Neuronal stem cell (in vitro differentiated cells): ENCODE measurements around the gene CRHR1.

Experiments
- DNase-seq: peaks from one replicate; pipeline ENCODE4 v3.0.0-alpha.2; 2013; ENCODE audit warnings: low spot score
- H2AFZ ChIP-seq: one replicate; pipeline ENCODE4 v1.6.1; 2013; ENCODE audit warnings: mild to moderate bottlenecking, low read length, inconsistent platforms
- H2AK5ac ChIP-seq: 2 replicates; pipeline ENCODE4 v1.6.1; 2013; ENCODE audit warnings: low read depth, mild to moderate bottlenecking, inconsistent platforms, low read length, moderate library complexity, mixed read lengths
- H2BK120ac ChIP-seq: 2 replicates; pipeline ENCODE4 v1.6.1; 2013; ENCODE audit warnings: low read depth, mild to moderate bottlenecking, inconsistent platforms, low read length, moderate library complexity, mixed read lengths
- H2BK12ac ChIP-seq: one replicate; pipeline ENCODE4 v1.6.1; 2013; ENCODE audit warnings: low read length, inconsistent platforms
- H2BK15ac ChIP-seq: 2 replicates; pipeline ENCODE4 v1.6.1; 2013; ENCODE audit warnings: mild to moderate bottlenecking, low read length, inconsistent platforms, mixed read lengths
- H2BK5ac ChIP-seq: one replicate; pipeline ENCODE4 v1.6.1; 2013; ENCODE audit warnings: inconsistent platforms, mild to moderate bottlenecking, low read length, moderate library complexity
- H3K14ac ChIP-seq: one replicate; pipeline ENCODE4 v1.6.1; 2013; ENCODE audit warnings: low read length, inconsistent platforms
- H3K18ac ChIP-seq: 2 replicates; pipeline ENCODE4 v1.6.1; 2013; ENCODE audit warnings: low read length, inconsistent platforms
- H3K23ac ChIP-seq: 2 replicates; pipeline ENCODE4 v1.6.1; 2013; ENCODE audit warnings: low read depth, mild to moderate bottlenecking, mixed read lengths, low read length, inconsistent platforms; ENCODE audit not compliant: poor library complexity
- H3K27ac ChIP-seq: replicated peaks from 3 replicates; pipeline ENCODE4 v1.5.1; 2013; ENCODE audit warnings: low read length, inconsistent platforms
- H3K27me3 ChIP-seq, 3 experiments: 2 replicates each; pipeline ENCODE4 v1.6.1; 2013; ENCODE audit warnings: low read length in 3 of 3, mild to moderate bottlenecking in 2 of 3, inconsistent platforms in 1 of 3, low read depth in 1 of 3, mixed read lengths in 1 of 3, moderate library complexity in 1 of 3; ENCODE audit not compliant: control insufficient read depth in 3 of 3, insufficient read depth in 3 of 3
- H3K36me3 ChIP-seq, 2 donors: replicated peaks in 1 of 2; 2 replicates each; pipeline ENCODE4 v1.6.1; 2013; ENCODE audit warnings: low read length in 2 of 2; ENCODE audit not compliant: control insufficient read depth in 2 of 2, insufficient read depth in 2 of 2
- H3K4ac ChIP-seq: 2 replicates; pipeline ENCODE4 v1.6.1; 2013; ENCODE audit warnings: inconsistent platforms, mild to moderate bottlenecking, low read length, moderate library complexity
- H3K4me1 ChIP-seq, 2 donors: 1 replicate in 1 of 2; 2 replicates in 1 of 2; pipeline ENCODE4 v1.6.1; 2013; ENCODE audit warnings: low read length in 2 of 2, low read depth in 1 of 2; ENCODE audit not compliant: control insufficient read depth in 2 of 2, insufficient read depth in 1 of 2
- H3K4me2 ChIP-seq: one replicate; pipeline ENCODE4 v1.6.1; 2013; ENCODE audit warnings: mild to moderate bottlenecking, low read length, inconsistent platforms; ENCODE audit not compliant: insufficient read depth, poor library complexity, severe bottlenecking
- H3K4me3 ChIP-seq, 2 donors: 2 replicates each; pipeline ENCODE4 v1.5.1; 2013; ENCODE audit warnings: low read length in 2 of 2, mild to moderate bottlenecking in 2 of 2, inconsistent platforms in 1 of 2, moderate library complexity in 1 of 2
- H3K79me1 ChIP-seq: one replicate; pipeline ENCODE4 v1.6.1; 2013; ENCODE audit warnings: low read depth, mild to moderate bottlenecking, inconsistent platforms, low read length, moderate library complexity
- H3K9ac ChIP-seq: one replicate; pipeline ENCODE4 v1.6.1; 2013; ENCODE audit warnings: mild to moderate bottlenecking, low read depth, low read length, inconsistent platforms; ENCODE audit not compliant: poor library complexity
- H3K9me3 ChIP-seq, 2 donors: replicated peaks in 1 of 2; 2 replicates each; pipeline versions ENCODE3 to v1.6.1; 2013; ENCODE audit warnings: low read length in 2 of 2, mild to moderate bottlenecking in 2 of 2, inconsistent platforms in 1 of 2, low read depth in 1 of 2, mixed read lengths in 1 of 2, moderate library complexity in 1 of 2; ENCODE audit not compliant: control insufficient read depth in 2 of 2, insufficient read depth in 1 of 2
- H4K8ac ChIP-seq: one replicate; pipeline ENCODE4 v1.6.1; 2013; ENCODE audit warnings: low read depth, mild to moderate bottlenecking, inconsistent platforms, low read length, moderate library complexity
- H4K91ac ChIP-seq: one replicate; pipeline ENCODE4 v1.6.1; 2013; ENCODE audit warnings: low read length, low read depth, mild to moderate bottlenecking, inconsistent platforms; ENCODE audit not compliant: poor library complexity
- WGBS, 2 donors: extraction: QIAGEN DNeasy Blood & Tissue Kit; methylation state at CpG; one replicate each; pipeline ENCODE4 v1.1.7; 2013; ENCODE audit warnings: missing lambda C conversion rate in 2 of 2, mixed read lengths in 1 of 2; ENCODE audit not compliant: insufficient read length in 2 of 2, insufficient replicate concordance in 1 of 2; ENCODE audit errors: extremely low coverage in 2 of 2; 5-methylcytosine and 5-hydroxymethylcytosine counted together

Gene CRHR1

GRCh38 chr17:45750779-45751440, 33.2 kb upstream of the CRHR1 start:
- H3K9ac ChIP-seq, result no peak overlapping the region
- H4K91ac ChIP-seq, result no peak overlapping the region
- no peak for DNase-seq
- no peaks in the 10 kb centered on the region for H3K79me1 ChIP-seq
- H3K36me3 ChIP-seq, result no peaks in the 10 kb centered on the region
- no peak overlapping the region for H2BK12ac ChIP-seq
- peak overlapping the region; percentile 48 for H2AK5ac ChIP-seq
- no peak overlapping the region for H2BK15ac ChIP-seq
- WGBS, 2 donors, result no CpG with 5 or more reads among the region's 15 CpGs
- no peaks in the 10 kb centered on the region for H3K9me3 ChIP-seq
- H3K4me1 ChIP-seq, result peaks cover 0 to 13% of the 10 kb centered on the region in 2 donors
- H3K4me2 ChIP-seq, result no peak overlapping the region
- no peak overlapping the region for H2BK120ac ChIP-seq
- peaks cover 0 to 45% (median 0%) of the 10 kb centered on the region in 3 experiments for H3K27me3 ChIP-seq
- no peak overlapping the region for H2AFZ ChIP-seq
- no peak overlapping the region for H2BK5ac ChIP-seq
- H3K14ac ChIP-seq, result no peak overlapping the region
- peak overlapping the region; percentile 50 for H3K18ac ChIP-seq
- no peak overlapping the region for H3K4ac ChIP-seq
- no peak overlapping the region for H4K8ac ChIP-seq
- no peak overlapping the region for H3K23ac ChIP-seq
- H3K4me3 ChIP-seq, result no peak overlapping the region
- no peak overlapping the region for H3K27ac ChIP-seq

DNA sequence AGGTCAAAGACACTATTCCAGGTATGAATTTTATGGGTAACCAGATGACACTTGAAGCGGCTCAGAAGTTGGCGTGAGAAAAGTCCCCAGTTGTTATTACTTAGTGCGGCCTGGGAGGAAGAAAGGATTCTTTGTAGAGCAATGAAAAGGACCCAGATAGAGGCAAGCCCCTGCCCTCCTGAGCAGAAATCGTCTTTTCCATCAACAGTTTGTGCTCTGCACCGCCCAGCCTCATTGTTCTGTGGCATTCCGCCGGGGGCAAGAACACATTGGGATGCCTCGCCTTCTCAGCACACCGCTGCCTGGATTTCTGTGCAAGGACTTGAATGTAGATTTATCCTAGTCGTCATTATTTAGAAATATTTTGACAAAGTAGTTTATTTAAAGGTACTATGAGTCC, 32.7 kb upstream of the CRHR1 start:
- no peak overlapping the region for H4K91ac ChIP-seq
- no peak overlapping the region for H2AFZ ChIP-seq
- H3K18ac ChIP-seq, result no peak overlapping the region
- no peak overlapping the region for H2BK12ac ChIP-seq
- H3K4me2 ChIP-seq, result no peak overlapping the region
- peaks cover 0 to 45% (median 0%) of the 10 kb centered on the region in 3 experiments for H3K27me3 ChIP-seq
- H3K79me1 ChIP-seq, result no peaks in the 10 kb centered on the region
- no peak overlapping the region for H3K14ac ChIP-seq
- no peak overlapping the region for H4K8ac ChIP-seq
- no peak overlapping the region for H3K9ac ChIP-seq
- H3K23ac ChIP-seq, result no peak overlapping the region
- H3K4ac ChIP-seq, result no peak overlapping the region
- no peaks in the 10 kb centered on the region for H3K36me3 ChIP-seq
- no CpG with 5 or more reads among the region's 10 CpGs for WGBS, 2 donors
- H2AK5ac ChIP-seq, result no peak overlapping the region
- H2BK15ac ChIP-seq, result no peak overlapping the region
- DNase-seq, result no peak
- no peak overlapping the region for H3K27ac ChIP-seq
- no peak overlapping the region for H3K4me3 ChIP-seq
- H3K9me3 ChIP-seq, result no peaks in the 10 kb centered on the region
- H3K4me1 ChIP-seq, result peaks cover 0 to 13% of the 10 kb centered on the region in 2 donors
- no peak overlapping the region for H2BK120ac ChIP-seq
- H2BK5ac ChIP-seq, result no peak overlapping the region

DNA sequence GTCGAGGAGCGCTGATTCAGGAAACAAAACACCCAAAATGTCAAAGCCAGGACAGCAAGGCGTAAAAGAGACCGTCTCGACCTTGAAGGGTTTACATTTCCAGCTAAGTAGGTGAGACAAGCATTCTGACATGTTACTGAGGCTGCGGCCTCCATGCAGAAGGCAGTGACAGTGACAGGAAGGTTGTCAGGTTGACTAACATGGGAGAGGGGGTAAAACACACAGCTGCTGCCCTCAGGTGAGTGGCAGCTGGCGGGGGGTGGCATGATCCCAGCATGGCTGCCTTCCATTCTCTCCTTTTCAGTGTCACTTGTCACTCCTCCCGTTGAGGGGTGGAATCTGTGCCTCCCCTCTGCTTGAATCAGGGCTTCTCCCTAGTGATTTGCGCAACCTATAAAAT, 31.9 kb upstream of the CRHR1 start:
- Histone ChIP-seq H4K8ac (no peak overlapping the region), H3K14ac (no peak overlapping the region), H2AFZ (no peak overlapping the region), H3K4me1 (peaks cover 0 to 13% of the 10 kb centered on the region in 2 donors), H3K23ac (no peak overlapping the region), H3K4ac (no peak overlapping the region), H3K4me2 (no peak overlapping the region), H2BK12ac (no peak overlapping the region), H3K36me3 (no peaks in the 10 kb centered on the region), H2BK15ac (no peak overlapping the region), H3K79me1 (no peaks in the 10 kb centered on the region), H3K27ac (no peak overlapping the region), H3K18ac (no peak overlapping the region), H3K9me3 (no peaks in the 10 kb centered on the region), H2AK5ac (no peak overlapping the region), H2BK120ac (no peak overlapping the region), H3K9ac (no peak overlapping the region), H4K91ac (no peak overlapping the region), H3K27me3 (peaks cover 0 to 50% (median 0%) of the 10 kb centered on the region in 3 experiments), H3K4me3 (no peak overlapping the region), H2BK5ac (no peak overlapping the region)
- WGBS, 2 donors, result no CpG with 5 or more reads among the region's 9 CpGs
- no peak for DNase-seq

DNA sequence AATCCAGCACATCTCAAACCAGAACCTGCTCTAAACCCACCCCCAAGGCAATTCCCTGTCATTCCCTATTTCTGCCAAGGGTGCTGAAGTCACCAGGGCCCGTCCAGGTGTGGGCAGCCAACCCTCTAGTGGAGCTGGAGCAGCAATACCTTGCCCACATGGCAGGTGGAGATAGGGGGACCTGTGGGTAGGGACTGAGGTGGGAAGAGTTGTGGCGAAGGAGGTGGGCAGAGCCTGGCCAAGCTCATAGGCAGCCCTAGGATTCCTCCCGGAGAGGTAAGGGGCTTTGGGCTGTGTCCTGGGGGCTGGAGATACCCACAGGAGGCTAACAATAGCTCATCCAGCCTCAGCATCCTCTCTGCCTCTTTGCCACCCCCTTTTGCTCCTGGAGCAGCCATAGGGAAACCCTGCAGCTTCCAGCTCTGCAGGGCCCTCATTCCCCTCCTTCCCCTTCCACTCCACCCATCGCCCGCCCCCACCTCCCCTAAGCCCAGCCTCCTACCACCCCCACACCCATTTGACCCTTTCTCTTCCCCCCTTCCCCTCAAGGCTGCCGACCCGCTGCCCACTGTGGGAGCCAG, 30.4 kb upstream of the CRHR1 start:
- Histone ChIP-seq H3K4ac (no peak overlapping the region), H3K14ac (no peak overlapping the region), H2AK5ac (no peak overlapping the region), H3K4me3 (no peak overlapping the region), H3K4me2 (no peak overlapping the region), H3K9me3 (no peaks in the 10 kb centered on the region), H3K36me3 (no peaks in the 10 kb centered on the region), H3K4me1 (peaks cover 0 to 13% of the 10 kb centered on the region in 2 donors), H2BK5ac (no peak overlapping the region), H3K23ac (no peak overlapping the region), H3K9ac (no peak overlapping the region), H2AFZ (no peak overlapping the region), H3K27me3 (peaks cover 0 to 36% (median 0%) of the 10 kb centered on the region in 3 experiments), H3K18ac (peak overlapping the region; percentile 49), H2BK15ac (peak overlapping the region; percentile 50), H3K79me1 (no peaks in the 10 kb centered on the region), H3K27ac (no peak overlapping the region), H4K8ac (no peak overlapping the region), H2BK120ac (no peak overlapping the region), H4K91ac (no peak overlapping the region), H2BK12ac (no peak overlapping the region)
- no CpG with 5 or more reads among the region's 7 CpGs for WGBS, 2 donors
- no peak for DNase-seq
